Suppressor macrophage treated with lipopolysaccharide for 4 hours (primary cell): ENCODE results near the gene KLHL30.

Source experiments
- DNase-seq: peaks from one replicate; pipeline ENCODE4 v3.0.0-alpha.2; 2020

KLHL30 gene

GRCh38 chr2:238187618-238188548, 49.4 kb downstream of the KLHL30 start:
- no peak for DNase-seq

- no peak for DNase-seq
Measured at GRCh38 chr2:238190445-238190844, 52.0 kb downstream of the KLHL30 start.
